ENCODE data around the gene C16orf74. TPM values are rescaled to one million over a fixed set of nuclear protein-coding genes. Genes with fewer than 3 reads are reported as not detected.

The C16orf74 gene
- total and polyA plus RNA-seq, 2 donors (not counting 1 experiment from before 2014, with no cell fraction given) = 73.0 to 83.3 TPM

- H2AFZ ChIP-seq (ENCODE audit: insufficient read depth, low read depth, low read length, poor library complexity, severe bottlenecking) = no peak overlapping the region
- peaks cover 41% of the 10 kb centered on the region for H3K4me1 Mint-ChIP-seq
- no peaks in the 10 kb centered on the region for H3K27me3 Mint-ChIP-seq
- no peak overlapping the region for H3K4me2 ChIP-seq (replicated peaks; ENCODE audit: low read depth, low read length, poor library complexity, severe bottlenecking)
- peaks cover 19 to 23% of the 10 kb centered on the region in 2 donors for H3K4me1 ChIP-seq (ENCODE audit: control insufficient read depth in 2 of 2, insufficient read depth in 2 of 2, low read length in 2 of 2)
- POLR2A ChIA-PET = no interaction called here
- intact Hi-C loops (cut with micrococcal nuclease) = loop anchor here (10.0 kb wide), 1 partner anchor 242 kb away; no protein-coding TSS in a partner anchor
- H3K27ac ChIP-seq (ENCODE audit: low read length in 2 of 2) = no peak overlapping the region
- H3K9me3 ChIP-seq (ENCODE audit: control extremely low read depth in 1 of 3, control insufficient read depth in 2 of 3, insufficient read depth in 1 of 3, low read length in 2 of 3) = peaks cover 0 to 3% (median 0%) of the 10 kb centered on the region in 3 donors
- 95% methylated on average over 6 of the region's 7 CpGs for WGBS (ENCODE audit: insufficient coverage)
- H4K20me1 ChIP-seq (ENCODE audit: control insufficient read depth, insufficient read depth, low read length, poor library complexity, severe bottlenecking) = peaks cover 66% of the 10 kb centered on the region
- H3K27me3 ChIP-seq (replicated peaks in 1 of 4; ENCODE audit: control extremely low read depth in 1 of 4, control insufficient read depth in 3 of 4, insufficient read depth in 4 of 4, low read length in 3 of 4) = no peaks in the 10 kb centered on the region
- H3K79me2 ChIP-seq (ENCODE audit: control insufficient read depth, insufficient read depth, low read length) = peaks cover 100% of the 10 kb centered on the region
- no peaks in the 10 kb centered on the region for H3K9me3 Mint-ChIP-seq (ENCODE audit: insufficient read depth)
- TF ChIP-seq EZH2 (IDR thresholded peaks at IDR 0.05; ENCODE audit: borderline replicate concordance, insufficient read depth, low read depth, low read length, poor library complexity, severe bottlenecking) (no peak), CTCF (IDR thresholded peaks at IDR 0.05) (no peak)
- peaks cover 0 to 39% of the 10 kb centered on the region in 2 experiments for H3K36me3 ChIP-seq (replicated peaks in 1 of 2; ENCODE audit: control extremely low read depth in 1 of 2, control insufficient read depth in 1 of 2, extremely low read depth in 1 of 2, insufficient read depth in 2 of 2, low read length in 1 of 2)
- CTCF ChIA-PET = interaction anchor here (1.0 to 1.5 kb wide), 2 partner anchors 78 to 376 kb away, joined by 3 to 4 read pairs; no protein-coding TSS in a partner anchor
- DNase-seq (no peak), ATAC-seq (ENCODE audit: low read depth) (no peak)
- H3K27ac Mint-ChIP-seq = no peak overlapping the region
- no peak overlapping the region for H3K4me3 Mint-ChIP-seq
- H3K9ac ChIP-seq (ENCODE audit: low read length) = no peak overlapping the region
- no peak overlapping the region for H3K4me3 ChIP-seq (ENCODE audit: control extremely low read depth in 1 of 5, extremely low read depth in 1 of 5, insufficient read depth in 1 of 5, low read depth in 2 of 5, low read length in 4 of 5)
Measured at GRCh38 chr16:85796599-85796998, 45.7 kb upstream of the C16orf74 start.

- Histone ChIP-seq H3K27me3 (replicated peaks in 1 of 4; ENCODE audit: control extremely low read depth in 1 of 4, control insufficient read depth in 3 of 4, insufficient read depth in 4 of 4, low read length in 3 of 4) (no peaks in the 10 kb centered on the region), H3K9ac (ENCODE audit: low read length) (no peak overlapping the region), H3K79me2 (ENCODE audit: control insufficient read depth, insufficient read depth, low read length) (peaks cover 100% of the 10 kb centered on the region), H3K4me2 (replicated peaks; ENCODE audit: low read depth, low read length, poor library complexity, severe bottlenecking) (no peak overlapping the region), H3K4me3 (ENCODE audit: control extremely low read depth in 1 of 5, extremely low read depth in 1 of 5, insufficient read depth in 1 of 5, low read depth in 2 of 5, low read length in 4 of 5) (no peak overlapping the region), H3K36me3 (replicated peaks in 1 of 2; ENCODE audit: control extremely low read depth in 1 of 2, control insufficient read depth in 1 of 2, extremely low read depth in 1 of 2, insufficient read depth in 2 of 2, low read length in 1 of 2) (peaks cover 0 to 38% of the 10 kb centered on the region in 2 experiments), H3K27ac (ENCODE audit: low read length in 2 of 2) (no peak overlapping the region), H3K4me1 (ENCODE audit: control insufficient read depth in 2 of 2, insufficient read depth in 2 of 2, low read length in 2 of 2) (peaks cover 18 to 22% of the 10 kb centered on the region in 2 donors), H4K20me1 (ENCODE audit: control insufficient read depth, insufficient read depth, low read length, poor library complexity, severe bottlenecking) (peaks cover 70% of the 10 kb centered on the region), H3K9me3 (ENCODE audit: control extremely low read depth in 1 of 3, control insufficient read depth in 2 of 3, insufficient read depth in 1 of 3, low read length in 2 of 3) (peaks cover 0 to 3% (median 0%) of the 10 kb centered on the region in 3 donors), H2AFZ (ENCODE audit: insufficient read depth, low read depth, low read length, poor library complexity, severe bottlenecking) (no peak overlapping the region)
- CTCF ChIA-PET = no interaction called here
- intact Hi-C loops (cut with micrococcal nuclease) = loop anchor here (10.0 kb wide), 1 partner anchor 241 kb away; no protein-coding TSS in a partner anchor
- H3K9me3 Mint-ChIP-seq (ENCODE audit: insufficient read depth) = no peaks in the 10 kb centered on the region
- H3K4me1 Mint-ChIP-seq = peaks cover 37% of the 10 kb centered on the region
- no peak for TF ChIP-seq EZH2 (IDR thresholded peaks at IDR 0.05; ENCODE audit: borderline replicate concordance, insufficient read depth, low read depth, low read length, poor library complexity, severe bottlenecking)
- no peak for TF ChIP-seq CTCF (IDR thresholded peaks at IDR 0.05)
- DNase-seq = no peak
- no peak overlapping the region for H3K4me3 Mint-ChIP-seq
- WGBS (ENCODE audit: insufficient coverage) = 94% methylated on average over 6 of the region's 6 CpGs
- H3K27ac Mint-ChIP-seq = no peak overlapping the region
- POLR2A ChIA-PET = no interaction called here
- ATAC-seq (ENCODE audit: low read depth) = no peak
- no peaks in the 10 kb centered on the region for H3K27me3 Mint-ChIP-seq
Measured at GRCh38 chr16:85796152-85796551, 45.3 kb upstream of the C16orf74 start.

All from B cell (primary cell).